ENCODE measurements around the gene DPP6. TPM values are rescaled to one million over a fixed set of nuclear protein-coding genes. Genes with fewer than 3 reads are reported as not detected.

DPP6 gene
- total RNA-seq, 4 donors from 2014 or later, result 13.4 to 33.2 (median 26.8) TPM

DNA sequence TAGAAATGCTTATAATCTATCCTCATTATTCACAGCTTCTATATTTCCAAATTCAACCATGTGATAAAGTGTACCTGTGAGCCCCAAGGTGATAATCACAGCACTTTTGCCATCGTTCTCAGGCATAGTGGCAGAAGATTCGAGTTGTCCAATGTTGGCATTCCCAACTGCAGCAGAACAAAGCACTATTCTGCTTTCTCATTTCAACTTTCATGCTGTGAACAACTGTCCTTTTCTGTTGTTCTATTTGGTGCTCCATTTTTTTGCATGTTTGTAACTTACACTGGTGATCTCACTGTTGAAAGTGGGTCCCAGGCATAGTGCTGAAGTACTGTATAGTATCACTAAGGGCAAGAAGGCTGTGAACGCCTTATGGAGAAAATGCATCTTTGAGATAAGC, 512.5 kb downstream of the DPP6 start:
- no peak for TF ChIP-seq EP300 (IDR thresholded peaks at IDR 0.05)
- no peak for TF ChIP-seq POLR2AphosphoS5 (IDR thresholded peaks at IDR 0.05)
- TF ChIP-seq, protein P1, sequence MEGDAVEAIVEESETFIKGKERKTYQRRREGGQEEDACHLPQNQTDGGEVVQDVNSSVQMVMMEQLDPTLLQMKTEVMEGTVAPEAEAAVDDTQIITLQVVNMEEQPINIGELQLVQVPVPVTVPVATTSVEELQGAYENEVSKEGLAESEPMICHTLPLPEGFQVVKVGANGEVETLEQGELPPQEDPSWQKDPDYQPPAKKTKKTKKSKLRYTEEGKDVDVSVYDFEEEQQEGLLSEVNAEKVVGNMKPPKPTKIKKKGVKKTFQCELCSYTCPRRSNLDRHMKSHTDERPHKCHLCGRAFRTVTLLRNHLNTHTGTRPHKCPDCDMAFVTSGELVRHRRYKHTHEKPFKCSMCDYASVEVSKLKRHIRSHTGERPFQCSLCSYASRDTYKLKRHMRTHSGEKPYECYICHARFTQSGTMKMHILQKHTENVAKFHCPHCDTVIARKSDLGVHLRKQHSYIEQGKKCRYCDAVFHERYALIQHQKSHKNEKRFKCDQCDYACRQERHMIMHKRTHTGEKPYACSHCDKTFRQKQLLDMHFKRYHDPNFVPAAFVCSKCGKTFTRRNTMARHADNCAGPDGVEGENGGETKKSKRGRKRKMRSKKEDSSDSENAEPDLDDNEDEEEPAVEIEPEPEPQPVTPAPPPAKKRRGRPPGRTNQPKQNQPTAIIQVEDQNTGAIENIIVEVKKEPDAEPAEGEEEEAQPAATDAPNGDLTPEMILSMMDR (IDR thresholded peaks at IDR 0.05), result no peak
- TF ChIP-seq POLR2A (IDR thresholded peaks at IDR 0.05; ENCODE audit: low read depth), result no peak
- H3K4me3 ChIP-seq, result no peak overlapping the region

DNA sequence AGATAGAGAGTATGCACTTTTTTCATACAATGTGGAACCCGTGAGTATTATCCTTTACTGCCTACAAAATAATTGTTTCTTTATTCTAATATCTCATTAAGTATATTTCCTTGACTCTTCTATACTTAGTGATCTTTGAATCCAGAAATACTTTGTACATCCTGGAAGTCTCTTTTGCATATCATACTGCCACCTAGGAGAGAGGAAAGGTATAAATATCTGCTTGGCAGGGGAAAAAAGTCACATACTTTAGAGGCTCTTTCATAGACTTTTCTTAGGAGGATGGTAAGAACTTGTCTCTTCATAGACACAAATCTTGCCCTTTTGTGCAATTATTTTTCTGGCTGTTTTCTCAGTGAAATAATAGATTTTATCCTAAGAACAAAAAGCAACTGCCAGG, 514.7 kb downstream of the DPP6 start:
- Histone ChIP-seq H3K9me3 (no peaks in the 10 kb centered on the region), H3K27me3 (no peaks in the 10 kb centered on the region), H3K4me3 (no peak overlapping the region), H3K4me1 (no peaks in the 10 kb centered on the region), H3K27ac (replicated peaks in 1 of 4) (no peak overlapping the region), H3K36me3 (no peaks in the 10 kb centered on the region)
- intact Hi-C loops (cut with DNase I), result no loop called here
- no peak for DNase-seq (ENCODE audit: extremely low spot score)
- WGBS, result 73% methylated on average over 1 of the region's 1 CpG
- TF ChIP-seq POLR2AphosphoS5 (IDR thresholded peaks at IDR 0.05) (no peak), EP300 (IDR thresholded peaks at IDR 0.05) (no peak)
- TF ChIP-seq, protein P1 (IDR thresholded peaks at IDR 0.05), result peak in 2 of 3 experiments; percentile 23 to 33

More for the DNA sequence above, 512.5 kb downstream of the DPP6 start:
- no peaks in the 10 kb centered on the region for H3K27me3 ChIP-seq
- intact Hi-C loops (cut with DNase I), result no loop called here
- no peaks in the 10 kb centered on the region for H3K4me1 ChIP-seq
- DNase-seq (ENCODE audit: extremely low spot score), result peak; percentile 53
- H3K36me3 ChIP-seq, result no peaks in the 10 kb centered on the region
- H3K27ac ChIP-seq (replicated peaks in 1 of 4), result no peak overlapping the region
- WGBS, result 85% methylated on average over 3 of the region's 3 CpGs
- no peaks in the 10 kb centered on the region for H3K9me3 ChIP-seq

DNA sequence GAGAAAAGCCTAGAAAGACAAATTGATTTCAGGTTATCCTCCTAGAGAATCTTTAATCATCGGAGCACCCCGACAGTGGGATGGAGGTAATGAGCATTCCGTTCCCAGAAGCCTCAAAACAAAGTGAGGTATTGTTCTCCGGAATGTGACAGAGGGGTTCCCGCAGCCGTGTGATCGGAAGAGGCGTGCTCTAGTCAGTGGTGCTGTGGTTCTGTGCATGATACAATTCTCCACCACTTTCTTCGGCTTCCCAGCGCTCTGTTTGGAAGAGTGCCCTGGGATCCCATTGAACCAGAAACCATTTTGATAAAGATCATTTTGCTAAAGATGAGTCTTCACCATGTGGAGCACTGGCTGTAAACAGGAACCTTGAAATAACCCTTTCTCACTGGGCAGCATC, 516.1 kb downstream of the DPP6 start:
- 82% methylated on average over 10 of the region's 10 CpGs for WGBS
- intact Hi-C loops (cut with DNase I), result no loop called here
- H3K4me3 ChIP-seq, result no peak overlapping the region

DNA sequence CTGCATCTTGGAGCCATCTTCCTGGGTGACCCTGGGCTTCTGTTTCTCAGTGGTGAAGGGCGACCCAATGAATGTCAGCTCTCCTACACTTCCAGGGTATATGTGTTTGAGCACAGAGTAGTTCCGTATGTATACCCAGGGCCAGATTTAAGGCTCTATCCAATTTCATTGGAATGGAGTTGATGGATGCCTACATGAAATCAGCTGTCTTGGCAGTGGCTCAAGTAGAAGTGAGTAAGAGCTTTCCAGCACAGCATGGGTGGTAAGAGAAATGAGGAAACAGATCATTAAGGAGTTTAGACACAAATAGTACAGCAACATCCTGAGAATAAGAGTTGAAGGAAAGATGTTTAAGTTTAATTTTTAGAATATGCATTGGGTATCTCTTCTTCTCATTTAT, 517.7 kb downstream of the DPP6 start:
- Histone ChIP-seq H3K9me3 (no peaks in the 10 kb centered on the region), H3K36me3 (no peaks in the 10 kb centered on the region), H3K27me3 (no peaks in the 10 kb centered on the region), H3K4me3 (no peak overlapping the region), H3K4me1 (no peaks in the 10 kb centered on the region), H3K27ac (replicated peaks in 1 of 4) (no peak overlapping the region)
- intact Hi-C loops (cut with DNase I), result no loop called here
- TF ChIP-seq POLR2AphosphoS5 (IDR thresholded peaks at IDR 0.05) (no peak), POLR2A (IDR thresholded peaks at IDR 0.05; ENCODE audit: low read depth) (no peak), EP300 (IDR thresholded peaks at IDR 0.05) (no peak)
- TF ChIP-seq, protein P1 (IDR thresholded peaks at IDR 0.05), result no peak
- 39% methylated on average over 2 of the region's 2 CpGs for WGBS
- peak; percentile 66 for DNase-seq (ENCODE audit: extremely low spot score)

More for the DNA sequence above, 516.1 kb downstream of the DPP6 start:
- Histone ChIP-seq H3K4me1 (no peaks in the 10 kb centered on the region), H3K9me3 (no peaks in the 10 kb centered on the region), H3K36me3 (no peaks in the 10 kb centered on the region), H3K27ac (replicated peaks in 1 of 4) (no peak overlapping the region), H3K27me3 (no peaks in the 10 kb centered on the region)
- TF ChIP-seq POLR2AphosphoS5 (IDR thresholded peaks at IDR 0.05), result no peak
- TF ChIP-seq, protein P1 (IDR thresholded peaks at IDR 0.05), result no peak
- TF ChIP-seq POLR2A (IDR thresholded peaks at IDR 0.05; ENCODE audit: low read depth), result no peak
- no peak for TF ChIP-seq EP300 (IDR thresholded peaks at IDR 0.05)
- DNase-seq (ENCODE audit: extremely low spot score), result peak; percentile 81

DNA sequence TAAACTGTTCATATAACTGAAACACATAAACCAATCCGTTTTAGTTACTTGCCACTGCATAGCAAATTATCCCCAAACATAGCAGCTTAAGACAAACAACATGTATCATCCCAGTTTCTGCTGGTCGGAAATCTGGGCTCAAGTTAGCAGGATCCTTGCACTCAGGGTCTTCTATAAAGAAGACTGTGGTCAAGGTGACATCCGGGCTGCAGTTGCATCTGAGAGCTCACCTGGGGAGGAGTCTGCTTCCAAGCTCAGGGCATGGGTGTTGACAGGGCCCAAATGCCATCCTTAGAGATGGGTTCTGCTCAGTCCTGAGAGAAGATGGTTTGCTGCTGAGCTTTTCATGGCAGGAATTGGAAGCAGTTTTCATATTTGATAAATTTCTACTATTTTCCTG, 519.6 kb downstream of the DPP6 start:
- Histone ChIP-seq H3K27me3 (no peaks in the 10 kb centered on the region), H3K4me3 (no peak overlapping the region), H3K4me1 (no peaks in the 10 kb centered on the region), H3K27ac (replicated peaks in 1 of 4) (no peak overlapping the region), H3K9me3 (no peaks in the 10 kb centered on the region), H3K36me3 (no peaks in the 10 kb centered on the region)
- intact Hi-C loops (cut with DNase I), result no loop called here
- DNase-seq (ENCODE audit: extremely low spot score), result peak; percentile 62
- TF ChIP-seq, protein P1 (IDR thresholded peaks at IDR 0.05), result no peak
- TF ChIP-seq POLR2AphosphoS5 (IDR thresholded peaks at IDR 0.05) (no peak), EP300 (IDR thresholded peaks at IDR 0.05) (no peak), POLR2A (IDR thresholded peaks at IDR 0.05; ENCODE audit: low read depth) (no peak)
- WGBS, result 53% methylated on average over 3 of the region's 3 CpGs
